G401 (cell line): ENCODE data around the gene LTBP1. TPM values are rescaled to one million over a fixed set of nuclear protein-coding genes. Genes with fewer than 3 reads are reported as not detected.

Experiments used
- DNase-seq: peaks from one replicate; pipeline ENCODE4 v3.0.0-alpha.2; 2015; ENCODE audit warnings: low spot score
- in situ Hi-C: cut with HindIII; loops from 2 replicates; pipeline ENCODE4 v1.10.0; 2016; ENCODE audit warnings: low sequenced_read_pairs, mixed read lengths
- total RNA-seq: library from RNA; depleted of rRNA; stranded (reverse); fragments of >200 nt; shearing (Covaris generic); gene quantifications from 2 replicates; pipeline ENCODE4 v1.2.3, GENCODE V29; 2014

The LTBP1 gene
- total RNA-seq, 1 experiment from 2014 or later: 12.5 TPM

DNA sequence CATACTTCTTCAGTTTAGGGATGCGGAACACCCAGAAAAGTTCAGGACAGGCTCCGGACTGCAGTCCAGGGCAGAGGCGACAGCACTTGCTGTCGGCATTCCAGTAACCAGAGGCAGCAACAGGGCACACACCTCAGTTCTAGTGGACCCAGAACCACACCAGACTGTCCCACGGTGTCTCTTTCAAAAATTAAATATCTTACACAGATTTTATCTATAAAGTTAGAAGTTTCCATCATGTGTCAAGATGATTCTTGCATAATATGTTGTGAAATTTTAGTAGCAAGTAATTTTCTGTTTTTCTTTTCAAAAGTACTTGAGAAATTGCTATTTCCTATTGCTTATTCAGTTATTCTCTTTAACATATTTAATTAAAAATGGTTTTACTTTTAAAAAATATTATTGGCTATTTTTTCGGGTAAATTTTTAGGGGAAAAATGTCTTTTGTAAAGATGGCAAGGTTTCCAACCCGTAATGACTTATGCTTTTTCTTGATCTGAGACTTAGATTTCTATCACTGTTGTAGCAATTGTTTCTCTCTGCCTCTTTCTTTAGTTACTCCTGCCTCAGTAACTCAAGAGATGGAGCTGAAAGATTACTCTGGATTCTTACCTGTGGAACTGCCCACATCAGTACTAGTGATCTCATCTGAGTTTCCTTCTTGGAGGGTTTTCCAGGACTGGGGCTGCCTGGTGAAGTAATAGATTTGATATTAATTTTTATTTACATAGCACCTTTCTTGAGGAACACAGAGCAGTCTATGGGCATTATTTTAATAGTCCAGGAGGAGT, 182.7 kb downstream of the LTBP1 start:
- in situ Hi-C loops: no loop called here
- DNase-seq: no peak

GRCh38 chr2:33130054-33130447, 183.3 kb downstream of the LTBP1 start:
- in situ Hi-C loops: no loop called here
- DNase-seq: no peak

GRCh38 chr2:33130544-33130943, 183.8 kb downstream of the LTBP1 start:
- in situ Hi-C loops: no loop called here
- DNase-seq: no peak

DNA sequence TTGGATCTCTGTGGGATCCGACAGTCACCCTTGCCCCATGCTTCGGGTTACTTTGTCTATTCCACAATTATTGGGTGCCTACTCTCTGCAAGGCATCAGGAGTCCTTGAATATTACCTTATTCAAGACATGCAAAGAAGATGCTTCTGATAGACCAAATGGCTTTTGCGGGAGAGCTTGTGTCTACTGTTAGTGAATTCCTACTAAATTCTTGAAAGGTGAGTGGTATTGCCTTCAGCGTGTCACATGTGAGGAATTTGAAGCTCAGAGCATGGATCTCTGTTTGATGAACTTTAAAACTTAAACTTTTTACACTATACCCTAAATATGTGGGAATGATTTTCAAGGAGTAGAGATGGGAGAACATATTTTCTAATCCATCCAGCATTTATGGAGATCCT, 184.4 kb downstream of the LTBP1 start:
- DNase-seq: no peak
- in situ Hi-C loops: no loop called here

GRCh38 chr2:33131749-33132148, 185.0 kb downstream of the LTBP1 start:
- in situ Hi-C loops: no loop called here
- no peak for DNase-seq

- DNase-seq: no peak
- in situ Hi-C loops: no loop called here
These were observed 186.8 kb downstream of the LTBP1 start for GRCh38 chr2:33133454-33133952.

DNA sequence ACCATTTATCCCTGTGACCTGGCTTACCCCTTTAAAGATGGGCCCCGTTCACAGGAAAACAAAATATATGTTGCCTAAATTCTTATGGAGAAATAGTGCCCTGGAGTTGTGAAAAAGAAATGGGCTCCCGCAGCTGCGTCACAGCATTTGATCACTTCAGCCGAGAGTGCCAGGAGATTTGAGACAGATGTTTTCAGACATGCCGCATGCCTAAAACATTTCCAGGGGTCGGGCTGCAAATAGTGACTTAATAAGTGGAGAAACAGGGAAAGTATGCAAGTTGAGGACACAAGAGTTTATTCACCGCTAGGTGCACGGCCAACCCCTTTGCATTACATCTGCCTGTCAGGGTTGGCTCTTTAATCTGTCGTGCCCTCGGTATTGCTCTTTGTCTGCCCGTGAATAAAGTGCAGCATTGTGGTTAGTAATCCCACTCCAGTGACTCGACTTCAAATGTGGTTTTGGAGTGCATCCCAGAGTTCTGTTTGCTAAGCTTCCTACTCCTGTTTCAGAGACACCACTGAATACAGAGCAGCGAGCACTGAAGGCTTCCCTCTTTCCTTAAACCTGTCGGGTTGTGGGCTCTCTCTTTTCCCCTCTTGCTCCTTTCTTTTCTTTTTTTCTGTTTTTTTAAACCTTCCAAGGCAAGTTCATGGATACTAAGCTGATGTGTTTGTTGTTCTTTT, 187.5 kb downstream of the LTBP1 start:
- in situ Hi-C loops: no loop called here
- peak; percentile 10 for DNase-seq

- no peak for DNase-seq
- in situ Hi-C loops: no loop called here
These were observed 188.2 kb downstream of the LTBP1 start for GRCh38 chr2:33134791-33135560.

GRCh38 chr2:33135645-33136044, 188.9 kb downstream of the LTBP1 start:
- no peak for DNase-seq
- in situ Hi-C loops: no loop called here

DNA sequence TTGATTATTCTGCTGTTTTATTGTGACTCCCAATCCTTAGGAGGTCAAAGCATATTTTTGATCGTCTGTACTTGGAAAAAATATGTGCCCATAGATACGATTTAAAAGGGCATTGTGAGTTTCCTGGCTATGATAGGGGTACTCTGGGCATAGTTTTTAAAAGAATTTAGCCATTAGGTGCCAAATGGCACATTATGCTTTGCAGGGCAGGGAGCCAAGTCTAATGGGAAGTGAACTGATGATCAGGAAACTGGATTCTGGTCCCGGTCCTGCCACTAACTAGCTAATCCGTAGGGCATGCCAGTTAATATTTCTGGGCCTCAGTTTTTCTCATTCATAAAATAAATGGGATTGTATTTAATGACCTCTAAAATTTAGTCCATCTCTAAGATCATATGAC, 189.3 kb downstream of the LTBP1 start:
- no peak for DNase-seq
- in situ Hi-C loops: no loop called here

DNA sequence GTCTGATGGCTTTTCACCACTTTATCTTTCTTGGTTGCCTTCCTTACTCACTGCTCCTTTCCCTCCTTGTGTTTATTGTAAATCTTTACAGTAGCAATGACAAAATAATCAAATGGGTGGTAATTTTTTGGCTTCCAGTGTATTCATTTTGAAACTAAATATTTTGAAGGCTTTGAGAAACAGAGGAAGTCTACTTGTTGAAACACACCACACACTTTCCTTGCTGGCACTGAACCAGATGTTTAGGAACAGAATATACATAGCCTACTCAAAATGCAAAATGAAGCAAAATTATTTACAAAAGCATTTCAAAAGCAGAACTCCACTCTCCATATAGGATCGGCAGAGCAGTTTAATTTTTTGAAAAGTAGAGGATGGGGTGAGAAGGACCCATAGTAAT, 189.8 kb downstream of the LTBP1 start:
- no peak for DNase-seq
- in situ Hi-C loops: no loop called here

GRCh38 chr2:33137331-33137730, 190.6 kb downstream of the LTBP1 start:
- in situ Hi-C loops: no loop called here
- no peak for DNase-seq

- no peak for DNase-seq
- in situ Hi-C loops: no loop called here
These were observed 193.2 kb downstream of the LTBP1 start for GRCh38 chr2:33139949-33140348.

GRCh38 chr2:33141476-33141875, 194.7 kb downstream of the LTBP1 start:
- in situ Hi-C loops: no loop called here
- DNase-seq: no peak

- no peak for DNase-seq
- in situ Hi-C loops: no loop called here
These were observed 196.1 kb downstream of the LTBP1 start for GRCh38 chr2:33142810-33143209.

GRCh38 chr2:33144243-33144642, 197.5 kb downstream of the LTBP1 start:
- DNase-seq: no peak
- in situ Hi-C loops: no loop called here

DNA sequence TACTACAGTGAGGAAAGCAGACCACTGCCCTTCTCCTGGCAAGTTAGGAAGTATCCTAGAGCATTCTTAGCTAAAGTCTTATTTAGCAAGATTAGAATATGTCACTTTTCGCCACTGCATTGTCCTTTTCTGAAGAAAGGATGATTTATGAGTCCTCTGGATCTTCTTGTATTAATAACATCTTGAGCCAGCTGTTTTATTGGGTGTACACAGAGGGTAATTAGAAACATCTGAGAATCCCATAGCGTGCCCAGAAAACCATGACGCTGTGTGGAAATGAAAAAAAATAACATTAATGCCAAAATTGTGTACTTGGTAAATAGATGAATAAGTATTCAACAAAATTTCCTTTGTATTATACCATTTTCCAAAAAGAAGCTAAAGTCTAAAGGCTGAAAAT, 198.7 kb downstream of the LTBP1 start:
- DNase-seq: no peak
- in situ Hi-C loops: no loop called here

DNA sequence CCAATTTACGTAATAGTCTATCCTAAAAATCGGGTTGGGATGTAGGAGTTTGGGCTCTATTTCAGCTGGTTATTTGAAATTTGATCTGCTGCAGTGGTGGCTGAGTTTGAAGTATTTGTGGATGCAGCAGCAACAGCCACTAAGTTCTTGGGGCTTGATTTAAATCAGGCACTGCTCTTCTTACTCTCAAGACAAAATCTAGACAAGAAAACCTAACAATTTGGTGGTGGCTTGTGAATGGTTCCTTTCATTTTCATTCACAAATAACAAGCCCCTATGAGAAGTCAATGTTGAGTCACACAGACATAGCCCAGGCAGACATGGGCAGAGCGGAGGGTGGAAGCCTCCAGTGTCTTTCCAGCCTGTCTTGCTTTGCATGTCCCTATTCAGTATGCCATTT, 199.3 kb downstream of the LTBP1 start:
- in situ Hi-C loops: no loop called here
- no peak for DNase-seq

DNA sequence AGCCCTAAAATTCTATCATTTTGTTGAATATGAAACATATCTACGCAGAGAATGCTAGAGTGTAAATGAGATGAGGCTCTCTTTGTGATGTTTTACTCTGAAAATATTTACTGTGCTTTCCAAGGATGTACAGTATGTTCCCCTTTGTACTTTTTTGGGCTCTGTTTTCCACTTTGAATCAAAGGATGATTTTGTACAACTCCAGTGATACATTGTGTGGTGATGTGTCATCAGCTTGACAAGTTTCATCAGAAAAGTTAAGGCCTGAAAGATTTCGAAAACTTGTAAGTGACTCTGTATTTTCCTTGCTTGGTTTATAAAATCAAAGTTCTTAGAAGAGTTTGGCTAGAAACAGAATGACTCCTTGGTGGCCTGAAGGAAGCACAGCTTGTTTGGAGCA, 206.3 kb downstream of the LTBP1 start:
- in situ Hi-C loops: no loop called here
- no peak for DNase-seq

DNA sequence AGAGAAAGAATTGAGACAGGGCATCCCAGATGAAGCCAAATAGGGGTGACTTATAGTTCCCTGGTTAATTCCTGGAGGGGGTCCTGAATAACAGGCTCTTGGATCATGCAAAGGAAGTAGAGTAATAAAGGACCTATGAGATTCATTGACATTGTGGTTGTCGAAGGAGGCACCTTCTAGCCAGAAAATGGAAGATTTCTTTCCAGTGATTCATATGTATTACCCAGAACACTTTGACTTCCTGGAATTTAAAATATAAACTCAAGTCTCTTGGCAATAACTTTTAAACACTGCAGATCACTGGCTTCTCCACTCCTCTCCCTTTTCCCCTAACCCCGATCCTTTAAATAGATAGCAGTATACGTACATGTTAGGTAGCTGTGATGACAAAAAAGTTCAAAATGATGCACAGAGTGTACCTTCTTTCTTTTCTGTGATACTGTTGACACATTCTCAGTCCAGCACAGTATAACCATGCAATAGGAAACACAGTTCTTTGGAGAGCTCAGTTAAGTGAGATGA, 211.8 kb downstream of the LTBP1 start:
- DNase-seq: no peak
- in situ Hi-C loops: no loop called here
